HG02610 (cell line): ENCODE measurements around the gene CEP43.

ENCODE experiments used
- ATAC-seq: cut with Tn5 transposase; IDR thresholded peaks from one replicate; pipeline ENCODE4 v1.9.1; 2021; ENCODE audit warnings: mild to moderate bottlenecking, moderate library complexity; ENCODE audit not compliant: unreplicated experiment

CEP43 gene

GRCh38 chr6:166966268-166966667, 32.9 kb upstream of the CEP43 start:
- ATAC-seq: no peak

- ATAC-seq: no peak
These were observed 29.7 kb upstream of the CEP43 start for GRCh38 chr6:166969390-166970002.

- ATAC-seq: no peak
These were observed 29.1 kb upstream of the CEP43 start for GRCh38 chr6:166970091-166970490.

GRCh38 chr6:166970776-166971175, 28.4 kb upstream of the CEP43 start:
- ATAC-seq: no peak

GRCh38 chr6:166971271-166971670, 27.9 kb upstream of the CEP43 start:
- ATAC-seq: no peak

- no peak for ATAC-seq
These were observed 27.1 kb upstream of the CEP43 start for GRCh38 chr6:166972101-166972500.

- ATAC-seq: no peak
These were observed 22.6 kb upstream of the CEP43 start for GRCh38 chr6:166976636-166977035.

GRCh38 chr6:166977621-166978525, 21.3 kb upstream of the CEP43 start:
- ATAC-seq: no peak

GRCh38 chr6:166980738-166981137, 18.5 kb upstream of the CEP43 start:
- no peak for ATAC-seq

GRCh38 chr6:166987448-166987847, 11.7 kb upstream of the CEP43 start:
- ATAC-seq: no peak

- ATAC-seq: no peak
These were observed 11.3 kb upstream of the CEP43 start for GRCh38 chr6:166987930-166988329.

GRCh38 chr6:166988674-166989201, 10.5 kb upstream of the CEP43 start:
- no peak for ATAC-seq

- peak; percentile 47 for ATAC-seq
These were observed 9.7 kb upstream of the CEP43 start for GRCh38 chr6:166989427-166990032.

GRCh38 chr6:166996406-166996805, 2.8 kb upstream of the CEP43 start:
- no peak for ATAC-seq

GRCh38 chr6:166997348-166997747, 1.8 kb upstream of the CEP43 start:
- no peak for ATAC-seq

GRCh38 chr6:166997768-166998255, 1.4 kb upstream of the CEP43 start:
- no peak for ATAC-seq

GRCh38 chr6:166998256-166999144, 697 bp upstream of the CEP43 start:
- ATAC-seq: peak; percentile 4

GRCh38 chr6:166999884-167000253, 672 bp downstream of the CEP43 start:
- ATAC-seq: no peak

- no peak for ATAC-seq
These were observed 1.6 kb downstream of the CEP43 start for GRCh38 chr6:167000759-167001158.

GRCh38 chr6:167005350-167006159, 6.4 kb downstream of the CEP43 start:
- no peak for ATAC-seq
